HepG2 (cell line): Measurements from ENCODE around the gene SLC7A4. TPM values are rescaled to one million over a fixed set of nuclear protein-coding genes. Genes with fewer than 3 reads are reported as not detected.

Source experiments
- CCDC6 ChIP-seq: sonication (generic); formaldehyde crosslinking; IDR thresholded peaks from 2 replicates; pipeline ENCODE4 v1.8.1; 2022; ENCODE audit warnings: mild to moderate bottlenecking, missing genetic modification reagents, moderate library complexity
- FOXO1 ChIP-seq: sonication (generic); formaldehyde crosslinking; IDR thresholded peaks from 2 replicates; pipeline ENCODE4 v1.4.0; 2020; ENCODE audit warnings: missing genetic modification reagents
- HNRNPL ChIP-seq: fragments of 200-400 bp; formaldehyde crosslinking; IDR thresholded peaks from 2 replicates; pipeline ENCODE4 v1.6.1; 2017; ENCODE audit warnings: mild to moderate bottlenecking, low read depth, low read length
- KLF15 ChIP-seq: sonication (generic); formaldehyde crosslinking; IDR thresholded peaks from 2 replicates; pipeline ENCODE4 v1.8.1; 2023; ENCODE audit warnings: borderline replicate concordance, mild to moderate bottlenecking, inconsistent platforms, missing genetic modification reagents, mixed read lengths
- MXI1 ChIP-seq: IDR thresholded peaks from 3 replicates; pipeline ENCODE4 v1.6.1; 2012; ENCODE audit warnings: low read depth, low read length, inconsistent platforms, borderline replicate concordance
- PHF20 ChIP-seq: sonication (generic); formaldehyde crosslinking; IDR thresholded peaks from 2 replicates; pipeline ENCODE4 v1.5.0; 2020; ENCODE audit warnings: mild to moderate bottlenecking, missing genetic modification reagents
- SALL2 ChIP-seq: sonication (generic); formaldehyde crosslinking; IDR thresholded peaks from 2 replicates; pipeline ENCODE4 v1.8.1; 2023; ENCODE audit warnings: mild to moderate bottlenecking, missing genetic modification reagents, inconsistent platforms
- SP140L ChIP-seq: sonication (generic); formaldehyde crosslinking; IDR thresholded peaks from 2 replicates; pipeline ENCODE4 v1.4.0; 2020; ENCODE audit warnings: missing genetic modification reagents, borderline replicate concordance
- TEAD3 ChIP-seq: optimal IDR thresholded peaks from 2 replicates; pipeline ENCODE3; 2016; ENCODE audit warnings: borderline replicate concordance
- ZBTB7A ChIP-seq: sonication (generic); formaldehyde crosslinking; IDR thresholded peaks from 2 replicates; pipeline ENCODE4 v1.8.0; 2022; ENCODE audit warnings: mild to moderate bottlenecking, missing genetic modification reagents
- ZFP1 ChIP-seq: IDR thresholded peaks from 2 replicates; pipeline ENCODE4 v1.6.1; 2016
- ZNF234 ChIP-seq: sonication (generic); formaldehyde crosslinking; conservative IDR thresholded peaks from 2 replicates; pipeline ENCODE4 v1.5.1; 2020; ENCODE audit warnings: mild to moderate bottlenecking, missing genetic modification reagents
- ZNF256 ChIP-seq: sonication (generic); formaldehyde crosslinking; conservative IDR thresholded peaks from 2 replicates; pipeline ENCODE4 v1.4.0; 2020; ENCODE audit warnings: missing genetic modification reagents
- ZNF652 ChIP-seq: IDR thresholded peaks from 2 replicates; pipeline ENCODE4 v1.6.1; 2016; ENCODE audit warnings: low read depth, borderline replicate concordance
- ZNF878 ChIP-seq: sonication (generic); formaldehyde crosslinking; IDR thresholded peaks from 2 replicates; pipeline ENCODE4 v1.8.1; 2023; ENCODE audit warnings: mild to moderate bottlenecking, missing genetic modification reagents, moderate library complexity
- polyA plus RNA-seq, 8 experiments: library from polyadenylated mRNA; depleted of rRNA in 3 of 8; stranded (reverse) in 7 of 8; unstranded in 1 of 8; fragments of >200 nt; fragmentation: Illumina TruSeq in 4 of 8; extraction: Trizol in 4 of 8; gene quantifications; 2 replicates each; pipeline versions ENCODE4 v1.2.1 to v1.2.3, GENCODE V29; 2011 to 2016; ENCODE audit warnings: low read depth in 4 of 8, missing spikeins in 1 of 8, mixed read lengths in 1 of 8; ENCODE audit not compliant: insufficient read depth in 1 of 8
- total RNA-seq, 5 experiments: library from RNA; depleted of rRNA; stranded (reverse); fragments of >200 nt; fragmentation: Illumina TruSeq; extraction: Trizol; gene quantifications; 2 replicates each; pipeline ENCODE4 v1.2.3, GENCODE V29; 2016; ENCODE audit warnings: low read depth in 1 of 5
- TF ChIP-seq, protein P1 (sequence below): sonication (generic); formaldehyde crosslinking; IDR thresholded peaks from 2 replicates; pipeline ENCODE4 v1.9.0; 2021; ENCODE audit warnings: missing genetic modification reagents, borderline replicate concordance
- TF ChIP-seq, protein P2 (sequence below): sonication (generic); formaldehyde crosslinking; IDR thresholded peaks from 2 replicates; pipeline ENCODE4 v1.4.0; 2020; ENCODE audit warnings: missing genetic modification reagents, borderline replicate concordance
- TF ChIP-seq, protein P3 (sequence below), 2 experiments: sonication (generic) in 1 of 2; formaldehyde crosslinking in 1 of 2; IDR thresholded peaks; 2 replicates each; pipeline versions ENCODE4 v1.4.0 to v1.6.1; 2018 to 2020; ENCODE audit warnings: missing genetic modification reagents in 2 of 2, borderline replicate concordance in 1 of 2, low read depth in 1 of 2, mild to moderate bottlenecking in 1 of 2, missing biosample characterization in 1 of 2
- TF ChIP-seq, protein P4 (sequence below): sonication (generic); formaldehyde crosslinking; IDR thresholded peaks from 2 replicates; pipeline ENCODE4 v1.9.0; 2022; ENCODE audit warnings: low read depth, missing genetic modification reagents

SLC7A4 gene
- total and polyA plus RNA-seq, 2 of the 13 experiments (the other 11 are each of a cell fraction or from before 2014, with no cell fraction given): not detected

DNA sequence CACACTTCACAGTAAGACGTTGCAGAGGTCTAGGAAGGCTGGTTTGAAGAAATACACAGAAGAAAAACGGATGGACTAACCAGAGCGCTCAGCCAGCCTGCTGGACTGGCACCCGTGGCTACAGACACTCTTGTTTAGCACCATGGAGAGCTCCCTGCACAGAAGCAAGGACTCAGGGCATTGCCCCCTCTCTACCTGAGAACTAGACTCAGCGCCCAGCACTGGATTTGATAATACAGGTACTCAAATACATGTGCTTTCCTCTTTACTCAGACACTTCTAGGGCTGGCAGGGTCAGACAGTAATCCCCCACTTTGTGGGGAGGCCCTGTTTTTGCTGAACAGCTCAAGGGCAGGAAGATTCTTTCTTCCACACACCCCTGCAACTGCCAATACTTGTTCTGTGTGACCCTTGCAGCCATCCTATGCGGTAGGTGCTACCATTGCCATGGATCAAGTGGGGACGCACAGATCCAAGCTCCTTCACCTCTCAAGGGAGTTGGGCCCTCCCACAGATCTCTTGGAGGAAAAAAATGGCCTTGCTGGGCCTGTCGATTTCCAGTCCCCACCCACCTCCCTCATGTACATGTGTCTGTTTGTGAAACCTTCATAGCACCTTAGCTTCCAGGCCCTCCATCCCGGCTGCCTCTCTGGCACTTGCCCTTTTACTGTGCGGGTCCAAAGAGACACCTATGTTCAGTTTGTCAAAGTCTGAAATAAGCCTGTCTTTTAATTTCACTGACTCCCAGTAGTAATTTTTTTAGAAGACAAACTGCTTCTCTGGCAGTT is 22.5 kb downstream of the SLC7A4 start (continued):
- TF ChIP-seq, protein P1, sequence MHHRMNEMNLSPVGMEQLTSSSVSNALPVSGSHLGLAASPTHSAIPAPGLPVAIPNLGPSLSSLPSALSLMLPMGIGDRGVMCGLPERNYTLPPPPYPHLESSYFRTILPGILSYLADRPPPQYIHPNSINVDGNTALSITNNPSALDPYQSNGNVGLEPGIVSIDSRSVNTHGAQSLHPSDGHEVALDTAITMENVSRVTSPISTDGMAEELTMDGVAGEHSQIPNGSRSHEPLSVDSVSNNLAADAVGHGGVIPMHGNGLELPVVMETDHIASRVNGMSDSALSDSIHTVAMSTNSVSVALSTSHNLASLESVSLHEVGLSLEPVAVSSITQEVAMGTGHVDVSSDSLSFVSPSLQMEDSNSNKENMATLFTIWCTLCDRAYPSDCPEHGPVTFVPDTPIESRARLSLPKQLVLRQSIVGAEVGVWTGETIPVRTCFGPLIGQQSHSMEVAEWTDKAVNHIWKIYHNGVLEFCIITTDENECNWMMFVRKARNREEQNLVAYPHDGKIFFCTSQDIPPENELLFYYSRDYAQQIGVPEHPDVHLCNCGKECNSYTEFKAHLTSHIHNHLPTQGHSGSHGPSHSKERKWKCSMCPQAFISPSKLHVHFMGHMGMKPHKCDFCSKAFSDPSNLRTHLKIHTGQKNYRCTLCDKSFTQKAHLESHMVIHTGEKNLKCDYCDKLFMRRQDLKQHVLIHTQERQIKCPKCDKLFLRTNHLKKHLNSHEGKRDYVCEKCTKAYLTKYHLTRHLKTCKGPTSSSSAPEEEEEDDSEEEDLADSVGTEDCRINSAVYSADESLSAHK (CRISPR knock-in tag): 0 out of 2 replicates have a peak, but pooled peaks have one; percentile 81
- TF ChIP-seq, protein P2, sequence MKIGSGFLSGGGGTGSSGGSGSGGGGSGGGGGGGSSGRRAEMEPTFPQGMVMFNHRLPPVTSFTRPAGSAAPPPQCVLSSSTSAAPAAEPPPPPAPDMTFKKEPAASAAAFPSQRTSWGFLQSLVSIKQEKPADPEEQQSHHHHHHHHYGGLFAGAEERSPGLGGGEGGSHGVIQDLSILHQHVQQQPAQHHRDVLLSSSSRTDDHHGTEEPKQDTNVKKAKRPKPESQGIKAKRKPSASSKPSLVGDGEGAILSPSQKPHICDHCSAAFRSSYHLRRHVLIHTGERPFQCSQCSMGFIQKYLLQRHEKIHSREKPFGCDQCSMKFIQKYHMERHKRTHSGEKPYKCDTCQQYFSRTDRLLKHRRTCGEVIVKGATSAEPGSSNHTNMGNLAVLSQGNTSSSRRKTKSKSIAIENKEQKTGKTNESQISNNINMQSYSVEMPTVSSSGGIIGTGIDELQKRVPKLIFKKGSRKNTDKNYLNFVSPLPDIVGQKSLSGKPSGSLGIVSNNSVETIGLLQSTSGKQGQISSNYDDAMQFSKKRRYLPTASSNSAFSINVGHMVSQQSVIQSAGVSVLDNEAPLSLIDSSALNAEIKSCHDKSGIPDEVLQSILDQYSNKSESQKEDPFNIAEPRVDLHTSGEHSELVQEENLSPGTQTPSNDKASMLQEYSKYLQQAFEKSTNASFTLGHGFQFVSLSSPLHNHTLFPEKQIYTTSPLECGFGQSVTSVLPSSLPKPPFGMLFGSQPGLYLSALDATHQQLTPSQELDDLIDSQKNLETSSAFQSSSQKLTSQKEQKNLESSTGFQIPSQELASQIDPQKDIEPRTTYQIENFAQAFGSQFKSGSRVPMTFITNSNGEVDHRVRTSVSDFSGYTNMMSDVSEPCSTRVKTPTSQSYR (CRISPR knock-in tag): 0 out of 2 replicates have a peak, but pooled peaks have one; percentile 58
- TF ChIP-seq ZNF652 (0 out of 2 replicates have a peak, but pooled peaks have one; percentile 36), ZBTB7A (CRISPR knock-in tag) (peak; percentile 44; the same call in 1 of the 2 replicates), SALL2 (CRISPR knock-in tag) (peak; percentile 75), CCDC6 (CRISPR knock-in tag) (peak; percentile 67; the same call in 1 of the 2 replicates), KLF15 (CRISPR knock-in tag) (no peak), TEAD3 (CRISPR knock-in tag) (peak; percentile 52), MXI1 (peak; percentile 59; the same call in 1 of the 3 replicates), ZNF878 (peak; percentile 95), PHF20 (no peak; the same call in 1 of the 2 replicates), ZNF256 (CRISPR knock-in tag) (peak; percentile 62; the same call in 1 of the 2 replicates), FOXO1 (CRISPR knock-in tag) (peak; percentile 52; the same call in 1 of the 2 replicates), HNRNPL (no peak), SP140L (CRISPR knock-in tag) (peak; percentile 69; the same call in 1 of the 2 replicates), ZNF234 (CRISPR knock-in tag) (no peak), ZFP1 (CRISPR knock-in tag) (0 out of 2 replicates have a peak, but pooled peaks have one; percentile 30)
- TF ChIP-seq, protein P3, sequence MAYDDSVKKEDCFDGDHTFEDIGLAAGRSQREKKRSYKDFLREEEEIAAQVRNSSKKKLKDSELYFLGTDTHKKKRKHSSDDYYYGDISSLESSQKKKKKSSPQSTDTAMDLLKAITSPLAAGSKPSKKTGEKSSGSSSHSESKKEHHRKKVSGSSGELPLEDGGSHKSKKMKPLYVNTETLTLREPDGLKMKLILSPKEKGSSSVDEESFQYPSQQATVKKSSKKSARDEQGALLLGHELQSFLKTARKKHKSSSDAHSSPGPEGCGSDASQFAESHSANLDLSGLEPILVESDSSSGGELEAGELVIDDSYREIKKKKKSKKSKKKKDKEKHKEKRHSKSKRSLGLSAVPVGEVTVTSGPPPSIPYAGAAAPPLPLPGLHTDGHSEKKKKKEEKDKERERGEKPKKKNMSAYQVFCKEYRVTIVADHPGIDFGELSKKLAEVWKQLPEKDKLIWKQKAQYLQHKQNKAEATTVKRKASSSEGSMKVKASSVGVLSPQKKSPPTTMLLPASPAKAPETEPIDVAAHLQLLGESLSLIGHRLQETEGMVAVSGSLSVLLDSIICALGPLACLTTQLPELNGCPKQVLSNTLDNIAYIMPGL (CRISPR knock-in tag; IDR thresholded peaks at IDR 0.05; ENCODE audit: borderline replicate concordance in 1 of 2, low read depth in 1 of 2): peak in 1 of 2 experiments; percentile 70; a peak in 1 of 4 replicates
- TF ChIP-seq, protein P4, sequence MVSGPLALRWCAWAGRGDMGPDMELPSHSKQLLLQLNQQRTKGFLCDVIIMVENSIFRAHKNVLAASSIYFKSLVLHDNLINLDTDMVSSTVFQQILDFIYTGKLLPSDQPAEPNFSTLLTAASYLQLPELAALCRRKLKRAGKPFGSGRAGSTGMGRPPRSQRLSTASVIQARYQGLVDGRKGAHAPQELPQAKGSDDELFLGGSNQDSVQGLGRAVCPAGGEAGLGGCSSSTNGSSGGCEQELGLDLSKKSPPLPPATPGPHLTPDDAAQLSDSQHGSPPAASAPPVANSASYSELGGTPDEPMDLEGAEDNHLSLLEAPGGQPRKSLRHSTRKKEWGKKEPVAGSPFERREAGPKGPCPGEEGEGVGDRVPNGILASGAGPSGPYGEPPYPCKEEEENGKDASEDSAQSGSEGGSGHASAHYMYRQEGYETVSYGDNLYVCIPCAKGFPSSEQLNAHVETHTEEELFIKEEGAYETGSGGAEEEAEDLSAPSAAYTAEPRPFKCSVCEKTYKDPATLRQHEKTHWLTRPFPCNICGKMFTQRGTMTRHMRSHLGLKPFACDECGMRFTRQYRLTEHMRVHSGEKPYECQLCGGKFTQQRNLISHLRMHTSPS (CRISPR knock-in tag): peak; percentile 69
